Epidermal melanocyte (primary cell): ENCODE data around the gene FCN3.

Experiments
- DNase-seq: peaks from one replicate; pipeline ENCODE4 v3.0.0; 2011; ENCODE audit warnings: low spot score; ENCODE audit not compliant: insufficient read length

The FCN3 gene

DNA sequence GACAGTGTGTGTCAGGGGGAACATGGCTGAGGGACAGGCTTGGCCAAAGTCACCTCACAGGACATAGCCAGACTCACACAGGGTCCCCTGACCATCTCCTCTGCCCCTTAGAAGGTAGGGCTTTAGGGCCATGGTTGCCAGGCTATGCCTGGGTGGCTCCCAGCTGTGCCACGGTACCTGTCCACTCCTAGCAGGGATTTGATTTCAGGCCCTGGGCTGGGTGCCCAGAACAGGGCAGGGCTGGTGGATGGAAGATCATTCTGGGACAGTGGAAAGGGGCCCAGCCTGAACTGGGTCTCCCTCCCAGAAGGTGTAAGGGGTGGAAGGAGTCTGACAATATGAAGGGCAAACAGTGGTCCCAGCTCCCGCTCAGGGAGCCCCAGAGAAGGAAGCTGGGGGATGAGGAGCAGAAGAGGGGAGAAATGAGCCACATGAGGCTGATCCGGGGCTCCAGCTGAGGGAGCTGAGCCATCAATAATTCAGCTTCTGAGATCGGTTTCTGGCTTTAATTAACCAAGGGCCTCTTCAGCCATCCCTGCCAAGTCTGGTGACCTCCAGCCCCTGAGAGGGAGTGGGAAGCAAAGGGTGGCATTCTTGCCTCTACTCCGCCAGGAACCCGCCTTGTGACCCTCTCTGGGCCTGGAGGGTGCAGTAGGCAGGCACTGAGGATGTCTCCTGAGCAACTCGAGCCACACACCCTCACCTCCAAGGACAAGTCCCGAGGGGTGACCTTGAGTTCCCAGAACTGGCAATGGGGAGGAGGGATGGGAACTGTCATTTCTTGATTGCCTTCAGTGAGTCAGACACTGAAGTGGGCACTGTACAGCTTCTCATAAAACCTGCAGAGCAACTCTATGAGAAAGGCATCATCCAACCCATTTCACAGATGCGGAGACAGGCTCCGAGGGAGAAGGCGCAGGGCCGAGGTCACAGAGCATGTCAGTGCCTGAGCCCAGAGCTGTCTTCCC lies 6.4 kb upstream of the FCN3 start:
- DNase-seq: peak; percentile 55

DNA sequence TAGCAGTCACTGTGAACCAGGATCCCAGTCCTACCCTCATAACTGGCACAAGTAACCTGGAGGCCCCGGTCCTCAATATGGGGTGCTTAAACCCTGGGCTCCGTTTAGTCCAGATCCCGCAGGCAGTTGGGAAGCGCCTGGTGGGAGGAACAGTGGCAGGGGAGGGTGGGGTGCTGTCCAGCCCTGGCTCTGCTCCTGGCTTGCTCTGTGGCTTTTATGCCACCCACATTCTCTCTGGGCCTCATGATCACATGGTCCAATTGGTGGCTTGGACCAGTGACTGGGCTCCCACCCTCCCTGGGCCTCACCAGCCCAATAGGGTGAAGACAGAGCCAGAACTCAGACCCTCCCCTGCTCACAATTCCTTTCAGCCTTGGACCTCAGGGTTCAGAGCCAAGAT lies 5.6 kb upstream of the FCN3 start:
- DNase-seq: no peak

DNA sequence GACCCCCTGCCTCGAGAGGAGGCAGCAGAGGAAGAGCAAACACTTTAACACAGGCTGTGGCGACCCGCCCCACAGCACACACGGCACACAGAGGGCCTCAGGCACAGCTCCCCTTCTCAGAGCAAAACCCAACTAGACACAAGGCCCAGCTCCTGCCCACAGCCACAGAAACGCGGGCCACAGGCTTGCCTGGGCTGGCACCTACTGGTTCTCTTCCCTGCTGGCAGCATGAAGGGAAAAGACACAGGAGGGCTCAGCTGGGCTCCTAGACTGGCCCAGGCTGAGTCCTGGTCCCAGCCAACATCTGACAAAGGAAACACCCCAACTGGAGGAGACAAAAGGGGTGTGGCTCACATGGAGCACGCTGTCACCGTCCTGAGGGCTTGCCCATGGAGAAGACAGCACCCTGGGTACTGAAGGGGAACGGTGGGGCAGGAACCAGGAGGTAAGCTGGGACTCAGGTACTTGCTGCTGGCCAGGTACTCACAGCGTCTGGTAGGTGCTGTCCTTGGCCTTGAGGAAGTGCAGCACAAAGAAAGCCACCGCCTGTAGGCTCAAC lies 5.0 kb upstream of the FCN3 start:
- no peak for DNase-seq

DNA sequence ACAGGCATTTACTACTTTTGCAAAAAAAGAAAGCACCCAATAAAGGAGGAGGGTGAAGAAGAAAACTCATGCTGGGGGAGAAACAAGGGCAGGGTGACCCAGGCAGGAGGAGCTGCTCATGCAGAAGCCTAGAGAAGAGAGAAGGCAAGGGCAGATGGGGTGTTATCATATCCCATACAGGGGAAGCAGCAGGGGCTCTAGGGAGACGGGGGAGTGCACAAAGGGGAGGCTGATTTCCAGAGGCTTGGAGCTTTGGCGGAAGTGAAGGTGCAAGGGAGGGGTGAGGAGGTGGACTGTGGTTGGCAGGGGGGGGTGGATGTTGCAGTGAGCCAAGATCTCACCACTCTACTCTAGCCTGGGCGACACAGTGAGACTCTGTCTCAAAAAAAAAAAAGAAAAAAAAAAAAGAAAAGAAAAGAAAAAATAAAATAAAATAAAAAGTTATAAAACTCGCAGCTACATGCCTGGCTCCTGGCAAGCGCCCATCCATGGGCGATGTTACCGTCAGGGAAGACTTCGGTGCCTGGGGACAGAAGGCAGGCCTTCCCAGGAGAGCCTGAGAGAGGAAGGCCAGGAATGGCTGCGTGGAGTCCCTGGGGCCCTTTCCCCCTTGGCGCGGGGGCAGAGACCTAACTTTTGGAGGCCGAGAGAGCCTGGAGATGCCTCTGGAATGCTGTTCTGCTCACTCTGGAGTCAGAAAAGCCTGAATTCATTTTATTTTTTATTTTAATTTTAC lies 3.3 kb upstream of the FCN3 start:
- no peak for DNase-seq

DNA sequence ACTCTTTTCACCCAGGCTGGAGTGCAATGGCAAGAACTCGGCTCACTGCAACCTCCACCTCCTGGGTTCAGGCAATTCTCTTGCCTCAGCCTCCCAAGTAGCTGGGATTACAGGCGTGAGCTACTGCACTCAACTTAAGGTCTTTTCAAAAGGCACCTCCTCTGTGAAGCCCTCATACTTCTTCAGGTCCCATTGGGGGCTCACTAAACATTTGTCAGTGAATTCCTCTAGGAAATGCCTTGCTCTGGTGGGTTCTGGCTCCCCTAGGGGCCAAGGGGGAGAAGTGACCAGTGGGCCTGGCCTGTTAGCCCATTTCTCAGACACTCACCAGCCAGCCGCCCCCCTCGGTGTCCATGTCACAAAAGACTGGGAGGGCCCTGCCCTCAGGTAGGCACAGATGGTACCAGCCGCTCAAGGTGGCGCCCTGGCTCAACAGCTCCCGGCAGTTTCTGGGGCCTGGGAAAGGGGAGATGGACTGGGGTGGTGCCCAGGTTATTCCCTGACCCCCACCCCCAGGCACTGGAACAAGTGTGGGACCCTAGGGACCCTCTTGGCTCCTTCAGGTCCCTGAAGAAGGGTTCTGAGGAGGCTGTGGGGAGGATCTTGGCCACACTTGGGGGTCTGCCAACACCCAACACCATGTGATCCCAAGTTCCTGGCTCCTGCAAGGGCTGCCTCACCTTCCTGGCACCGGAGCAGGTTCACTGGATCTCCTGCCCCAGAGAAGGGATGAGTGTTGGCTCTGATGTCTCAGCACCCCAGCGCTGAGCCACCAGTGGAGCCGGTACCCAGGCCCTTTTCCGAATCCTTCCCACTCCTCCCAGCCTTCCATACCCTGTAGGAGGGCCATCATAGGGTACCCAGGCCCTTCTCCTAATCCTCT lies 1.6 kb downstream of the FCN3 start:
- DNase-seq: no peak

DNA sequence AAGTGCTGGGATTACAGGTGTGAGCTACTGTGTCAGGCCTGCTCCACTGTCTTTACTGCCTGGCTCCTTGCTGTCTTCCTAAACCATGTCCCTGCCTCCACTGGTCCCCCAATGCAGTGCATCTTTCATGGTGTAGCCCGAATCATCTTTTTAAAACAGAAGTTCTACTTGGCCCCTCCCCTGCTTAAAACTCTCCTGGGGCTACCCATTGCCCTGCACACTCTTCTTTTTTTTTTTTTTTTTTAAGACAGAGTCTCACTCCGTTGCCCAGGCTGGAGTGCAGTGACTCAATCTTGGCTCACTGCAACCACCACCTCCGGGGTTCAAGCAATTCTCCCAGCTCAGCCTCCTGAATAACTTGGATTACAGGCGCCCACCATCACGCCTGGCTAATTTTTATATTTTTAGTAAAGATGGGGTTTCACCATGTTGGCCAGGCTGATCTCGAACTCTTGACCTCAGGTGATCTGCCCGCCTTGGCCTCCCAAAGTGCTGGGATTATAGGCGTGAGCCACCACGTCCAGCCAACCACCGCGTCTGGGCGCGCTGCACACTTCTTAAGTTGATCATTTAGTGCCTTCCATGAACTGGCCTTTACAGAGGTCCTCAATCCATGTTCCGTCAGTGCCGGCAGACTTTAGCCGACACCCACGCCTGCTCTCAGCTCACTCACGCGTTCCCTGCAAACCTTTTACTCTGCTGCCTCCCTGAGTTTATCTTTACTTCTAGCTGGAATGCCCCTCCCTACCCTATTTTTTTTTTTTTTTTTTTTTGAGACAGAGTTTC lies 2.4 kb downstream of the FCN3 start:
- no peak for DNase-seq

DNA sequence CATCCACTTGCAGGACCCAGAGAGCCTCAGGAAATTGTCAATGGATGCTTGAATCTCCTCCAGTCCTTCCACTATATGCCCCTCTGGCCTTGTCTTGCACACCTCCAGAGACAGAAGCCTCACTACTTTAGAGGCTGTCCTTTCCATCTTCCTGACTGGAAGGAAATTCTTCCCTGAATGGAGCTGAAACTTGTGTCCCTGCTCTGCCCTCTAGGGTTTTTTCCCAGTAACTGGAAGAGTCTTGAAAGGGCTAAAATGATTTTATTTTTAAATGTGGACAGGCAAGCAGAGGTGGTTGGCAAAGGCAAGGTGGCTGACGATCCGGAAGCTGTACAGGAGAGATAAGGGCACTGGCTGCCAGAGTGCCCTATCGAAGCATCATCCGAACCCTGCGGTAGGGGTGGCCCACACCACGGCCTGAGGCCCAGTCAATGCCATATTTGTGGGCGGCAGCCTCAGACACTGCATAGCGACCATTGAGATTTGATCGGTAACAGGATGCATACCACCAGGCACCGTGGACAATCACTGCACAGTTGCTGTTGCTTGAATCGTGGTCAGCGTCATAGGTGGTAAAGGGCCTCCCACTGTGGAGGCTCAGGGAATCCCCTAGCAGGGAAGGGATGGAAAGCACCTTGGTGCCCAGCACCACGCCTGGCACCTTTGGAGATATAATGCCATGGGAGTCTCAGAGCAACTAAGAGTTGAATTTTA lies 5.6 kb downstream of the FCN3 start:
- no peak for DNase-seq

DNA sequence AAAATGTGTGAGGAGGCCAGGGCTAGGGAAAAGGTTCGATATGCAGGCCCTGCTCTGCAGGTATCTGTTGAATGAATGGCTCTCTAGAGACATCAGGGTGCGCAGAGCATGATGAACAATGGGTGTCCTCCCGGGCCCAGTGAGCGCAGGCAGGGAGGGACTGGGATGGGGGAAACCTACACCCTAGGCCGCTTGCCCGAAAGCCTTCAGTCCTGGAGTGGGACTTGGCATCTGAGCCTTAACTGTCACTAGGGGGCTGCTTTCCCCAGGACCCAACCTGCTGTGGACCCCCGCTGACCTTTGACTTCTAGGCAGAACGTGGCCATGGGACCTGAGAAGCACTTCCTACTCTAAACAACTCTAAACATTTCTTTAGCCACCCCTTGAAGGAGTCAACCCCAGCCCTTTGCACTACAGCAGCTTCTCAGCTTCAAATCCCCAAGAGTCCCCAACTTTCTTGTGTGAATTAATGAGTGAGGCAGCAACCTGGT lies 7.4 kb downstream of the FCN3 start:
- no peak for DNase-seq

DNA sequence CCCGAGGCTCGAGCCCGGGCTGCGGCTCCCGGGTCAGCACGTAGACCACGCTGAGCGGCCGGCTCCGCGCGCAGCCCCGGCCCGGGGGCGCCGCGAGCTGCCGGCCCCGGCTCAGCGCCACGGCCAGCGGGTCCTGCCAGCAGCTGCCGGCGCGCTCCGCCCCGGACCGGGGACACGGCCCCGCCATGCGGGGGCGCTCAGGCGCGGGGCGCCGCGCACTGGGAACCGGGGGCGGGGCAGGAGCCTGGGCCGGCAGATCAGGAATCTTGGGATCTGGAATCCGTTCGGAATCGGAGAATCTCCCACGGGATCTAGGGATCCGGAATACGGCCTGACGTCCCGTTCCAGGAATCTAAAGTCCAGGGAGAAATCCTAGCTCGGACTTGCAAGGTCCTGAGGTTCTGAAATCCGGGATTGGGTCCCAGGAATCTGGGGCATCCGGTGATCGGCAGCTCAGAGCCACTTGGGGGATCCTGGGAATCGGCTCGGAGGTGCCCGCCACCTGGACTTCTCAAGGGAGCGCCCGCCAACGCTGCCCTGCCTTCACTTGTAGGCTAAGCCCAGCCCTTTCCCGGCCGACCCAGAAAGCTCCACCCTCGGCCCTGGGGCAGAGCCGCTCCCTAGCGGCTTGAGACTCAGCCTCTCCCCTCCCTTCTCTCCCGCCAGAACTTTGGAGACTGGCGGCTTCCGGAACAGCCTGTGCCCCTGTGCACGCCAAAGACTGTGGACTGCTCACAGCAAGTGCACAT lies 8.0 kb downstream of the FCN3 start, which contains the start of gene MAP3K6:
Gene MAP3K6, minus strand, starts transcription at position 551 of the 749 bp plus-strand sequence. Its CDS starts 364 bp downstream, at position 187.
- DNase-seq: peak; percentile 90

DNA sequence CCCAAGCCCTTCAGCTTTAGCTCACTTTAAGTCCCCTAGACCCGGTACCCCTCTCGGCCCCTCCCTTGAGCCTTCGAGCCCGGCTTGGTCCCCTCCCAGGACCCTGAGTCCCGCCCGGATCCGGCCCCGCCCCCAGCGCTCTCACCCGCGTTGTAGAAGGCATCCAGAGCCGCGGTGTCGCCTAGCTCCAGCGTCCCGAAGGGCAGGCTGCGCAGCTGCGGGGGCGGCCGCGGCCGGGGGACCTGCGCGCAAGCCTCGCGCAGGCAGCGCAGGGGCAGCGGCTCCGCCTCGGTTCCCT lies 8.6 kb downstream of the FCN3 start:
- peak; percentile 75 for DNase-seq

DNA sequence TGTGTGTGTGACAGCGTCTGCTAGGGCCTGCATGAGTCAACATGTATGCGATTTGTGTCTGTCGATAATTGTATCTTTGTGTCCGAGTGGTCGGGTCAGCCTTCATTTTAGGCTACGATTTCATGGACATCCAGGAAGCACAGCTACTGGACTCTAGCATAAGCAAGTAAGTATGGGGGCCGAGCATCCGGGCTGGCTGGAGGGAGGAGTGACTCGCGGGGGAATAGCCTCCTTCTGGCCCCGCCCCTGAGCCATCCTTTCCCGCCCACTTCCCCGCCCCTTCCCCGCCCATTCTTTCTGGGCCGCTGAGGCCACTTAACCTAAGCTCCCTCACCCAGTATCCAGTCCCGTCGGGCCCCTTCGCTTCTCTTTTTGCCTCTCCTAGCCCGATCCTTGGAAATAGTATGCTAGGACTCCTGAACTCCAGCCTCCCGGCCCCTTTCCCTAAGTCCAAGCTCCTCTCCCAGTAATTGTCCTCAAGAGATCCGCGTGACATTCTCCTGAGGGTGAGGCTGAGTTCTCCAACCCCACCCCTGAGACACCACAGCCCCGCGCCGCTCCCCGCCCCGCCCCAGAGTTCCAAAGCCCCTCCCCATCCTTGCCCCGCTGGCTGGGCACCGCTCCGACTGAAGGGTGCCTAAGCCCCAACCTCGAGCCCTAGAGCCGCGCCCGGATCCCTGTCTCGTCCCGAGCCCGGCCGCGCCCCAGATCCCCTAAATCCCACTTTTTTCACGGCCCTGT lies 9.1 kb downstream of the FCN3 start:
- DNase-seq: peak; percentile 93

DNA sequence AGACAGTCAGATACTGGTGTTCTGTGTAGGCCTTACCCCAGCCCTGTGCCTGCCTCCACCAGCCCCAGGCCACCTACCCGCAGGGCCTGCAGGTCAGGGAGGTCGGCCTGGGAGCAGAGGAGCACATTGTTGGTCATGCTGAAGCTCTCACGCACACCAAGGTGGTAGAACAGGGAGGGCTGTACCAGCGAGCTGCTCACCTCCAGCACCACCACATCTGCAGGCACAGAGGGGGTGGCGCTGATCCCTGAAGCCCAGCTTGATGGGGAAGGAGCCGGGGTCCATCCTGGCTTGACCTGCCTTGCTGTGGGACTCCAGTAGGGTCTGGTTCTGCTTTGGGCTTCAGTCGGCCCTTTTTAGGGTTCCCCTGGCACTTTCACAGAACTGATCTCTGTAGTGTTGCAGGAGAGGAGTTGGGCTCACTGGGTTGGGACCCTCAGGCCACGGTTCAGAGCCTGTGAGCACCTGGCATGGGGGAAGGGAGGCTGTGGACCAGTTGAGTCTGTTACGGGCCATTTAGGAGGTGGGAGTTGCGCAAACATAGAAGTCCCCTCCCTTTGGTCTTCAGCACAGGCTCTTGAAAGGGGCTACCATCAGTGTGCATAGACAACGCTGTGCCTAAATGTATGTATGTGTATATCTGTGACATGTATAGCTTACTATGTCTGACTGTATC lies 9.8 kb downstream of the FCN3 start:
- no peak for DNase-seq

DNA sequence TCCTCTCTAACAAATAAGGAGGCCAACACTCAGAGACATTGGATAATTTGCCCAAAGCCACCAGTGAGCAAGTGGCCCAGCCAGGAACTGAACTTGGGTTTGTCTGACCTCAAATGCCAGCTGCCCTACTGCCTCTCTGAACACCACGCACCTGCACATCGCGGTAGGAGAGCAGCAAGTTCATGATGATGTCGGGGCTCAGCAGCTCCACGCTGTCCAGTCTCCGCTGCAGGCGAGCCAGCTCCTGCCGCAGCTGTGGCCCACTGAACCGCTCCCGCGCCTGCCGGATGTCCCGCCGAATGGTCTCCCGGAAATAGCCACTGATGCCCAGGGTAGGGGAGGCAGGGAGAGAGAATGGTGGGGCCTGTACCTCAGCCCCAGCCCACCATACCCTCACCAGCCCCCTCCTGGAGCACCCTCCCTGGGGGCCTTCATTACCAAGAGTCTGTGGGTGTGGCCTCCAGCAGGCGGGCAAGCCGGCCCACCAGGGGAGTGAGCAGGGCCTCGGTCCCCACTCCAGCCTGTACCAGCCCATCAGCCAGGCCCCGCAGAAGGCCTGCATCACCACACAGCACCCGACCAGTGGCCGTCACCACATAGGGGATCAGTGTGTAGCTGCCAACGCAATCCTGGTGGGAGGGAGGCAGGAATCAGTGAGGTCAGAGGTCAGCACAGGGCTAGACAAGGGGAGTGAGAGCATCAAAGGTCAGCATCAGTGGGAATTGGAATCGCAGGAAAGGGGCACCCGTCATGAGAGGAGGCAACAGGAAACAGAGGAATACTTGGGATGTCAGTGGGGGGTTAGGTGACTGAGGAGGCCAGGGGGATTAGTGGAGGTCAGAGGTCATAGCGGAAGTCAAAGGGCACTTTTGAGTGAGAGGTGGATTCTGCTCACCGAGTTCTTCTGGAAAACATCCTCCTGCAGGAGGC lies 10.6 kb downstream of the FCN3 start:
- DNase-seq: no peak

DNA sequence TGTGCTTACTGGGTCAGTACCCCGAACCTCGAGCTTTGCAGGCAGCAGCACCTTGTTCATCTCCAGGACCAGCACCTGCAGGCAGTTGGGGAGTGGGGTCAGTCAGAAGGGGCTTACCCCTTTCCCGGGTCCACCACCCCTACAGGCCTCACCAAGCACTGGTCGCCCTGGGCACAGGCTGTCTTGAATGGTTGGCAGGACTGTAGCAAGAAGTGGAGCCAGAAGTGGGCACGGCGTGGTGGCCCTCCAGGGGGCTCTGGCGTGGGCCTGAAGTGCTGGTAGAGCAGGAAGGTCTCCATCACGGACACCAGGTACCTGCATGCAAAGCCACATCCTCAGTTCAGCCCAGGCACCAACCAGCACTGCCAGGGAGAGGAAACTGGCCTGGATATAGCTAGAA lies 13.1 kb downstream of the FCN3 start:
- no peak for DNase-seq

DNA sequence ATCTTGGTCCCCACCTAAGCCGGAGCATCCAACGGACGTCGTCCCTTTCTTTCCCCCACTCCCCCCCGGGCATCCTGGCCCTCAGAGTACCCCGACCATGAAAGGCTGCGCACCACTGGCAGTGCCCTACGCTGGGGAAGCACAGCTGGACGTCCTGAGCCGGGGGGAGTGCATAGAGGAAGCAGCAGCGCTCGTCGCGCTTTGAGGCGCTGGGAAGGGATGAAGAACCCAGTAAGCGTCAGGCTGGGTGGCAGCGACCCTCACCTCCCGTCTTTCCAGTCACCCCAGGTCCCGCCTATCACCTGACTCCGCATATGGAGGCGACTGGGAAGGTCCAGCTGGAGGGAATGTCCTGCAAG lies 13.6 kb downstream of the FCN3 start:
- DNase-seq: no peak

DNA sequence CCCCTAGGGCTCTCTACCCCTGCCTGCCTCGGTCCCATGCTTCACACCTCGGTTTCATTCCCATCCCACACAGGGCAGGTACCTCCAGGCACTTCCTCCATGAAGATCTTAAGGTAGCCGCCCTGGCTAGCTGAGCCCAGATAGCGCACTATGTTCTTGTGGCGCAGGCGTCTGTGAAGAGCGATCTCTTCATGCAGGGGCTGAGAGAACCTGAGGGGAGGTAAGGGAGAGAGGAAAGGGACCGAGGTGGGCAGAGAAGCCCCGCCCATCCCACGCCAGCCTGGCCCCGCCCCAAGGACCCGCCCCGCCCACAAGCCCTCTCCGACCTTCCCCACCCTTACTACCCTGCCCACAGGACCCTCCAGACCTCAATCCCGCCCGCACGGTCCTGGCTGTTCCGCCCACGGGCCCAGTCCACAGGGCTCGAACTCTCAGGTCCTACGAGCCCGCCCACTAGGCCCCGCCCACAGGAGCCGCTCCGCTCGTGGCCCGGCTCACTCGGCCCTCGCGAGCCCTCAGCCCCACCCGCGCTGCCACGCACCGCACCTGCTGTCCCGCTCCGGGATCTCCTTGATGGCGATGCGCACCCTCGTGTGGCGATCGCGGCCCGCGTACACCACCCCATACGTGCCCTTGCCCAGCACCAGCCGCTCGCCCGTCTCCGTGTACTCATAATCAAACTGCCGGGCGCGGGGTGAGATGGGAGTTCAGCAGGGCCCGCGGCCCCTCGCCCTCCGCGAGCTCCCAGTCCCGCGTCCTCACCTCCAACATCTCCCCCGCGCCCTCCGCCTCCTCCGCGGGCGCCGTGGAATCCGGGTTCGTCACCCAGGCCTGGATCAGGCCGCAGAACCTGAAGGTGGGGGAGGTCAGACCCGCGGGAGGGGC lies 14.2 kb downstream of the FCN3 start:
- no peak for DNase-seq
